HG03457 (cell line): ENCODE data around the gene NLRP3.
A peak's percentile ranks its signal among the peaks of the same experiment; 100 is the strongest.
"Not testable (repeated sequence)": the region's sequence is repeated elsewhere in the genome, so short reads cannot be mapped to it uniquely, and the experiment has no call there.

Experiments
- ATAC-seq: cut with Tn5 transposase; IDR thresholded peaks from one replicate; pipeline ENCODE4 v1.9.1; 2021; ENCODE audit warnings: moderate number of reproducible peaks; ENCODE audit not compliant: unreplicated experiment

NLRP3 gene

GRCh38 chr1:247415423-247416361 lies at the start of gene NLRP3:
Gene NLRP3 (plus strand): TSS chr1:247416173. CDS start chr1:247418801, 2,628 bp downstream.
- ATAC-seq, result no peak

GRCh38 chr1:247366345-247366744 lies 49.6 kb upstream of the NLRP3 start:
- ATAC-seq, result not testable (repeated sequence)

- ATAC-seq, result no peak
Measured at GRCh38 chr1:247366926-247367645, 48.9 kb upstream of the NLRP3 start.

GRCh38 chr1:247367786-247368422 lies 48.1 kb upstream of the NLRP3 start:
- no peak for ATAC-seq

- no peak for ATAC-seq
Measured at GRCh38 chr1:247368490-247369145, 47.4 kb upstream of the NLRP3 start.

- no peak for ATAC-seq
Measured at GRCh38 chr1:247370786-247371732, 44.9 kb upstream of the NLRP3 start.

GRCh38 chr1:247371801-247372259 lies 44.1 kb upstream of the NLRP3 start:
- ATAC-seq, result no peak

GRCh38 chr1:247373721-247374141 lies 42.2 kb upstream of the NLRP3 start:
- ATAC-seq, result peak; percentile 58

GRCh38 chr1:247374651-247375334 lies 41.2 kb upstream of the NLRP3 start:
- ATAC-seq, result not testable (repeated sequence)

GRCh38 chr1:247375747-247376146 lies 40.2 kb upstream of the NLRP3 start:
- no peak for ATAC-seq

- ATAC-seq, result no peak
Measured at GRCh38 chr1:247376659-247377058, 39.3 kb upstream of the NLRP3 start.

- ATAC-seq, result not testable (repeated sequence)
Measured at GRCh38 chr1:247377656-247378055, 38.3 kb upstream of the NLRP3 start.

- ATAC-seq, result no peak
Measured at GRCh38 chr1:247378334-247379073, 37.5 kb upstream of the NLRP3 start.

- no peak for ATAC-seq
Measured at GRCh38 chr1:247385283-247385682, 30.7 kb upstream of the NLRP3 start.

- no peak for ATAC-seq
Measured at GRCh38 chr1:247386217-247386616, 29.8 kb upstream of the NLRP3 start.

- ATAC-seq, result no peak
Measured at GRCh38 chr1:247386687-247387086, 29.3 kb upstream of the NLRP3 start.

GRCh38 chr1:247387096-247387495 lies 28.9 kb upstream of the NLRP3 start:
- ATAC-seq, result no peak

- no peak for ATAC-seq
Measured at GRCh38 chr1:247387565-247387964, 28.4 kb upstream of the NLRP3 start.
